Caki2 (cell line): ENCODE data around the gene MEGF10. TPM values are rescaled to one million over a fixed set of nuclear protein-coding genes. Genes with fewer than 3 reads are reported as not detected.
"Not testable (repeated sequence)": the region's sequence is repeated elsewhere in the genome, so short reads cannot be mapped to it uniquely, and the experiment has no call there.

Experiments used
- DNase-seq: peaks from one replicate; pipeline ENCODE4 v3.0.0-alpha.2; 2015; ENCODE audit warnings: low read depth
- in situ Hi-C: cut with HindIII; loops from 2 replicates; pipeline ENCODE4 v1.10.0; 2016; ENCODE audit warnings: low sequenced_read_pairs, low pct_unique_long_range_greater_than_20kb, mixed read lengths
- total RNA-seq: library from RNA; depleted of rRNA; stranded (reverse); fragments of >200 nt; shearing (Covaris generic); gene quantifications from 2 replicates; pipeline ENCODE4 v1.2.3, GENCODE V29; 2014; ENCODE audit warnings: low replicate concordance

The MEGF10 gene
- total RNA-seq, 1 experiment from 2014 or later, result not detected

DNA sequence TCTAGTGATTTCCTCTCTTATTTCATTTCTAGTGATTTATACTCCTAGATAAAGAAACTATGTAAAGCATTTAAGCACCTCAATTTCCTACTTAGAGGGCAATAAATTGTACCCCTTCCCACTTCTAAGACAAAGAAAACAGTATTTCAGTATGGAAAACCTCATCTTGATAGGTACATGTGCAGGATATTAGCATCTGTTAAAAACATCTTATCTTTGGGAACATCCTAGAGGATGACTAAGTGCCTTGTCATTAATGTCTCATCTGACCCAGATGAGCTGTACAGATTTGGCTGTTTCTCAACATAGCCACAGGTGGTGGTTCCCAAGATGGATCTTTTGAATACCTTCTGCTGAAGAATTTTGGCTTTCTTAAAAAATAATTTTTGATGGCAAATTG lies 5.7 kb downstream of the MEGF10 start:
- in situ Hi-C loops, result no loop called here
- peak; percentile 19 for DNase-seq

DNA sequence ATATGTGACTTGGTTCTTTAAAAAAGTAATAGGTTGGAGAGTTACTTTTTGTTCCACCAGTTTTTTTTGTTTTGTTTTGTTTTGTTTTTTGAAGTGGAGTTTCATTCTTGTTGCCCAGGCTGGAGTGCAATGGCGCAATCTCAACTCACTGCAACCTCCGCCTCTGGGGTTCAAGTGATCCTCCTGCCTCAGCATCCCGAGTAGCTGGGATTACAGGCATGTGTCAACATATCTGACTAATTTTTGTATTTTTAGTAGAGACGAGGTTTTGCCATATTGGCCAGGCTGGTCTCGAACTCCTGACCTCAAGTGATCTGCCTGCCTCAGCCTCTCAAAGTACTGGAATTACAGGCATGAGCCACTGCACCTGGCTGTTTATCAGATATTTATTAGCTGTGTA lies 6.3 kb downstream of the MEGF10 start:
- in situ Hi-C loops, DNase-seq: not testable (repeated sequence)

DNA sequence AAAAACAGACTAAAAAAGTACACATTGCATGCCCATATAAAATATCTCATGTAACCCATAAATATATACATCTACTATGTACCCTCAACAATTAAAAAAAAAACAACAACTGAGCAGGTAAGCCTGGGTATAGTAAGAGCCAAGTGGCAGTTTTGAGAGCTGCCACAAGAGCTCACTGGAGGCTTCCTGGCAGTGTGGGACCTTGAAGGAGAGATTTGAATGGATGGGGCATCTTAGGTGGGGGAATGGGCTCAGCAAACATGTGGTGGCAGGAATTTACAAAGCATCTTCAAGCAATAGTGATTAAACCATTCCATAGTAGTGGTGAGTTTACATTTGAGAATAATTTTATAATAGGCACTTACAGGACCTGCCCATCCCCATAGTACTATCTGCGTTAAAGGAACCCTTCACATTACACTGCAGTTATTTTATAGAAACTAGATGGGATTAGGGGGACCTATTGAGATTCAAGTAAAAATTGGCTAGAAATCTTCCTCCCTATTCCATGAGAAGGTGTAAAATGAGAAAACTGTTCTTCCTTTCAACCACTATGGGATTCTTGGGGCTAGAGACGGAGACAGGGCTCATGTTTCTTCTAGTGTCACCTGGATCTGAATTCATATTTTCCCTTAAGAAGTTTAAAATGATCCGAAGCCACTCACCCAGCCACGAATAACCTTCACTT lies 6.9 kb downstream of the MEGF10 start:
- in situ Hi-C loops, result no loop called here
- no peak for DNase-seq

DNA sequence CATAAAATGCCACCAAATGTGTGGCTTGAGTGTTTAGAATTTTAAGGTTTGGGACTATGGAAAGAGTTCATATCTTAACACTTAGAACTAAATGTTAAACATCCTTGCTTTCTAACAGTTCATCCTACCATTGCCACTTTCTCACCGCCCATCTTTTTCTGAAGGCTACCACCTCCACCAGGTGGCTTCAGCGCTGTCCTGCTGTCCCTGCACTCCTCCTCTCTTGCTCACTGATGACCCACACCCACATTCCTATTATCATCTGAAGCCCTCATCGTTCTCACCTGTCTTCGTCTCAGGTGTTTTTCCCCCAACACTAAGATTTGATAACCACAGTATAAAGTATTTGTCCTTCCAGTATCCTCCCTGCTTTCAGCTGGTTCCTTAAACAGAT lies 7.4 kb downstream of the MEGF10 start:
- no peak for DNase-seq
- in situ Hi-C loops, result no loop called here

DNA sequence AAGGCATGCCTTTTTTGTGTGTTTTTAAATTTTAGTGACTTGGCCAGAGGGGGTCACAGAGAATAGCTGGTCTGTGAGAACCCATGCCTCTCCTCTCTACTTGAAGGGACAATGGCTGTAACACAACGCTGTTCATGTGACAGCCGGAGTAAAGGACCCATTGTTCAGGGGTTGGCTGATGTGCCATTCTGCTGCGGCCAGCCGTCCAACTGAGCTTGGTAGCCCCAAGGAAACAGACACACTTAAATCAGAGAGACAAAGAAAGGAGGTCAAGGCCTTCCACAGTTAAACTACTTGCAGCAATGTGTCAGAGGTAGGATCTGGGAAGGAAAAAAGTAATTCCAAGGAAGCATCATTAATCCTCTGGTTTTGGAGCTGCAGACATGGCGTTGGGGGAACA lies 8.1 kb downstream of the MEGF10 start:
- in situ Hi-C loops, result no loop called here
- no peak for DNase-seq

DNA sequence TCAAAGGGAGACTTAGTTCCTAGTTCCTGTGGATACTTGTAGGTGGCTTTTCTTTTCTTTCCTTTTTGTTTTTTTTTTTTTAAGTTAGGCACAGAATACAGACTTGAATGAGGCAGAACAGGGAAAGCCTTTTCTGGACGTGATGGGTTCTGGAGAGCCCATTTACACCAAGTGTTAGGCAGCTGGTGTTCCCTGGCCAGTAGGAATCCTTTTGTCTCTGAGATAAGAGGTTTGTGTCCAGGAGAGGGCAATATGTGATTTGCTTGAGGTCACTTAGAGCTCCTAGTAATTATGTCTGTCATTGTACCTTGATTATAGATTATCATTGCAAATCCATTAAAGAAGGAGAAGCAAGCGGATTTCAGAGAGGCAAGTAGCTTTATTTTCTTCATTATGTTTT lies 9.1 kb downstream of the MEGF10 start:
- no peak for DNase-seq
- in situ Hi-C loops, result no loop called here

DNA sequence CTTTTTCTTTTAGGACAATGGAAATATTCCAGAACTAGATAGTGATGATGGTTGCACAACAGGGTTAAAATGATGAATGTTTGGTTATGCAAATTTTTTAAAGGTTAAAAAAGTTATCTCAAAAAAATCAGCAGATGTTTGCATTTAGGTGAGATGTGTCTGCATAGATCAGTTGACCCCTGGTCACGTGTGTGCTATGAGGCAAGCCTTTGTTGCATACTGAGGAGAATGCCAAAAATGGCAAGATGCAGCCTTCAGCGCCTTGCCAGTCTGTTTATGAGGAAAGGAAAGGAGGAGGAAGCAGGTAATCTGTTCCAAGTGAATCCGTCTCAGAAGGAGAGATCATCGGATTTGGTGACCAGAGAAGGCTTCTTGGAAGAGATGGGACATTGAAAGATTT lies 11.9 kb downstream of the MEGF10 start:
- in situ Hi-C loops, result no loop called here

DNA sequence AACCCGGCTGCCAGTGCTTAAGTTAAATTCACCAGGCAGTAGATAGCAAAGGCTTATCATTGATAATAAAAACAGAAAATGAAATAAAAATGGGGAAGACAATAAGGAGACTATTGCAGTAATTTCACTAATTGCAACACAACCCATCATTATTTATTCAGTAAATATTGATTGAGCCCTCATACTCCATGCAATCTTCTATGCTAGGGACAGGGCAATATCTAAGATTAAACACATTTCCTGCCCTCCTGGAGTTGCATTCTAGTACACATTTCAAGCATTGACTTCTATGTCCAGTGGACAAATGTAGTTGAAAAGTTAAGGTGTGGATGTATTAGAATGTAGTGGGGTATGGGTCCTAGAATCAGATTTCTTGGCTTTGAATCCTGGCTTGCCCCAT lies 12.8 kb downstream of the MEGF10 start:
- in situ Hi-C loops, result no loop called here
- no peak for DNase-seq

More for the DNA sequence above, 11.9 kb downstream of the MEGF10 start:
- DNase-seq, result no peak

DNA sequence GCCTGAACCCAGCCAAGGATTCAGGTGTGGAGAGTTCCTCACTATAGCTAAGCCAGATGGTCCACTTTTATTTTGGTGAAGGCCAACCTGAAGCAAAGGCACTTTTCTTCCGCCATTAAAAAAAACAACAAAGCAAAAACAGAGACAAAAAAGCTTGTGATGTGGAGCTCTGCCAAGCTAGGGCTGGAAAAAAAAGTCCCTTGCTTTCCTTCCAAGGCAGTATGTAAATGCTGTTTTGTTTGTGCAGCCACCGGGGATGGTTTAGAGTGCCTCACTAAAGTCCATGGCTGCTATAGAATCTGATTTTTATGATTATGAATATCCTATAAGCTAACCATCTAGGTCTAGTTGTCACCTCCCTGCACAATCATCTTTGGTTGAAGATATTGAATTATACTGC lies 14.9 kb downstream of the MEGF10 start:
- in situ Hi-C loops, result no loop called here
- DNase-seq, result no peak

DNA sequence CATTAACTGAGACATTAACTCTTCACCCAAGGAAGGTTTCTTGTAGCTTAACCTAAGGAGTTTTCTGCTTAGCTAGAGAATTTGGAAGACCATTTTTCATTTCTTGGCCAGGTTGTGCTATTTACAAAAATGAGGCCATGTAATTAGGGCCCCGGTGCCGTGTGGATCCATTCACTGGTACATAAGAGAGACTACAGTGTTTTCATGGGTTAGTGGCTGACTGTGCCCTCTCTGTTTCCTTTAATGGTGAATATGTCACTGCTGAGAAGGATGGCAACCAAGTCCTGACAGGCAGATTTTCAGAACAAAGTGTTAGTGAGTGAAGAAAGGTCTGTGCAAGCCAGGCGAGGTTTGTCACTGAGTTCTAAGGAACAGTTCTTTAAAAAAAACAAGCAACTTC lies 15.4 kb downstream of the MEGF10 start:
- no peak for DNase-seq
- in situ Hi-C loops, result no loop called here

DNA sequence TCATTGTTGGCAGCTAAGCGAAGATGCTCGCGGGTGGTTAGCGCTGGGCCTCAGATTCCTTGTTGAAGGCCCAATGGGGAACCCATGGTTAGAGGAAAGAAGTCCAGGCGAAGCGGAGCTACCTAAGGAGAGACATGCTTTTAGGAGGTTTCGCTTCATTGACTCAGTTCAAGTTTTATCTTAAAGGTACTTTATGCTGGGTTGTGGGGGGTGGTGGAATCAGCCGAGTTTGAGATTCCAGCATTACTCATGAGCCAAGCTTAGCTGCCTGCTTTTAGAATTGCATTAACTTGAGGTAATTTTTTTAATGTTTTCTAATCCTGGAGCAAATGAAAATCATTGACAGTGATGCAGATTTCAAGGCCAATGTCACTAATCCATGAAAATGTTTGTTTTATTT lies 16.1 kb downstream of the MEGF10 start:
- DNase-seq, result no peak
- in situ Hi-C loops, result no loop called here

DNA sequence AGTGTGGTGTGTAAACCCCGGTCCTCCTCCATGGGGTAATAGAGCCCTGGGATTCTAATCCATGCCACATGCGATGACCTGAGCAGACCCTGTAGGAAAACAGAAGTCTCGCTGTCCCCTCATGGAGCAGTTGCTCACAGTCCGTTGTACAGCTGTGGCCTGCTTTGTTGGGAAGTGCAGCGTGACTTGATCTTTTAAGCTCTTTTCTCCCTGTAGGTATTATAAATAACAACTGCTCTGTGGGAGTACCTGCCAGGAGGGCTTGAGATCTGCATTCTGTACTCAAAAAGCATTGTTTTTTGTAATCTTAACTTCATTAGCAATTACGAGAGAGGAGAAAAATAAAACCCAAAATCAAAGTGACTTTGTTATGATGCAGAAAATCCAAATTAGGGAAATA lies 17.3 kb downstream of the MEGF10 start:
- in situ Hi-C loops, result no loop called here

DNA sequence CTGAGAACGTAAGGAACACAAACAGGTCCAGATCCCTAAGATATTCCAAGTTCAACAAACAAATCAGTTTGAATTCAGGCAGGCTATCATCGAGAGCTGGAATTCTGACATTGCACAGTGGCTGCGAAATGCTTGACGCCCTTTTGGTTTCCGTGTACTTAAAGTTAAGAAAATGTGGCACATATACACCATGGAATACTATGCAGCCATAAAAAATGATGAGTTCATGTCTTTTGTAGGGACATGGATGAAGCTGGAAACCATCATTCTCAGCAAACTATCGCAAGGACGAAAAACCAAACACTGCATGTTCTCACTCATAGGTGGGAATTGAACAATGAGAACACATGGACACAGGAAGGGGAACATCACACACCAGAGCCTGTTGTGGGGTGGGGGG lies 17.7 kb downstream of the MEGF10 start:
- DNase-seq, in situ Hi-C loops: not testable (repeated sequence)

More for the DNA sequence above, 17.3 kb downstream of the MEGF10 start:
- no peak for DNase-seq

DNA sequence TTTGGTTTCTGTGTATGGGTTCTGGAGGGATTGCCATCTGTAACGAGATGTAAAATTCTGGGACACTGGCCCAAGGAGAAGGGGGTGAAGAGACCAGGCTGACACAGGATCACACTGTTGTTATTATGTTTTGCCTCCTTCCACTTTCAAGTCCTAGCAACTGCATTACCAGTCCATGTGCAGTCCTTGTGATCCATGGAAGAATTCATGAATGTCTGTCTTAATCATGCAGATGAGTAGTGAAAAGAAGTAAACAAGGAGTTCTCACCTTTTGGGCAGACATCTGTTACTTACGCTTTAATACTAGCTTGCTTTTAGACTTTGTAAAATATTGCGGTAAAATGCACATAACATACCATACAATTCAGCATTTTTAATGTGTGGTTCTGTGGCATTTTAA lies 18.3 kb downstream of the MEGF10 start:
- DNase-seq, result no peak
- in situ Hi-C loops, result no loop called here

DNA sequence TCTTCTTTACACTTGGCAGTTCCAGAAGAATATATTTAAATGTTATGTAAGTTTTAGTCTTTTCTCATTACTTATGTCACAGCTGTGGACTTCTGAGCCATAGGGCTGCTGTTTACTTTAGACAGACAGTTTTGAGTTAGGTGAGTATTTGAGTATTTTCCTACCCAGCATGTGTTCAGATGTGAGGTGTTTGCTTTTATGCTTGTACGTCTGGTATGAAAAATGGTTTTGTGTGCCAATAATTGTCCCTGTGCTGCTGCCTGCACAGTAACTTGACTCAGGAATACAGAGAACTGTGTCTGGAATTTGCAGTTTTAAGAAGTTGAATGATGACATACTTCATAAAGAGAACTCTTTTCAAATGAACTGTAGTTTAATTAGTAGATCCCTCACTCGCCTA lies 20.8 kb downstream of the MEGF10 start:
- in situ Hi-C loops, result no loop called here
- DNase-seq, result no peak

DNA sequence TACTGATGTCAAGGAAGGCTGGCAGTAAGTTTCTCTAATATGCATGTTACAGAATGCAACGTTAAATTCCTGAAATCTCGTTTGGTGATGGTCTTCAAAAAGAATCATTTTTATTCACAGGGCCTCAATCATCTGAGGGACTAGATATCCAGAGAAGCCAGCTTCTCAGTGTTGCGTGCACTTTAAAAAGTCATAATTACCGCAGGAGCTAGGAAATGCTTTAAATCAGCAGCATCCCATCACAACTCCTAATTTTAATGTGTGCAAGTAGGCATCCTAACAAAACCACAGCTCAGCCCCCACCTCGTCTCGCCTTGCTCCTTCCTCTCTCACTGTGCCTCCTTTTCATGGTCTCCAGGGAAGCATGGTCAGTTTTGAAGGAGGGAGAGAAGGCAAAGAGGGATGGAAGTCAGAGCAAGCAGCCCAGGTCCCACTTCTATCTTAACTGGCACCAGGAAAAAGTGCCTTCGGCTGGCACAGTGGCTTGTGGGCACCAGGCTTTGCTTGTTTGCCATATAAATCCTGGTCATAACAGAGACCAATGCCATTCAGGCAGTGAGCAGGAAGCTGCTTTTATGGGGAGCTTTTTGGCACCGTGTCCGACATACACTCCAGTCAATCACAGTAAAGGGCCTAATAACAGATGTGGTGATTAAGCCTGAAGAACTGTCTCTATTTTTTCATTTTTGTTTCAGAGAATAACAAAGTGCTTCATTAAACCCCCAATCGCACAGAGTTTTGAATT lies 21.4 kb downstream of the MEGF10 start:
- in situ Hi-C loops, result no loop called here
- no peak for DNase-seq

DNA sequence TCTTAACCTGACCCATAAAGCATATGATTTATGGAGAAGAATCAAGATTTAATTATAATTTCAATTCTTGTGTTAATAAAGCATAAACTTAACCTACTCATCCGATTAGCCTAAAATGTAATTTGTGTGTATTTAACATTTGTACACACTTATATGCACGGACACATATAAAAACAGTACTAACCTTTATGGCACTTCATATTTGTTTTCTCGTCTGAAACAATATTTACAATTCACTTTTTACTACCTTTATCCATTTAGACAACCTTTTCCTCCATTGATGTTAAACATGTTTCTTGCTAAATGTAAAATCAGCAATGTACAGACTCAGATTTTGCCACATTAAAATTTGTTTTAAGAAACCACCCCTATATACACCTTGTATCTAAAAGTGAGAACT lies 22.8 kb downstream of the MEGF10 start:
- in situ Hi-C loops, result no loop called here
- no peak for DNase-seq

DNA sequence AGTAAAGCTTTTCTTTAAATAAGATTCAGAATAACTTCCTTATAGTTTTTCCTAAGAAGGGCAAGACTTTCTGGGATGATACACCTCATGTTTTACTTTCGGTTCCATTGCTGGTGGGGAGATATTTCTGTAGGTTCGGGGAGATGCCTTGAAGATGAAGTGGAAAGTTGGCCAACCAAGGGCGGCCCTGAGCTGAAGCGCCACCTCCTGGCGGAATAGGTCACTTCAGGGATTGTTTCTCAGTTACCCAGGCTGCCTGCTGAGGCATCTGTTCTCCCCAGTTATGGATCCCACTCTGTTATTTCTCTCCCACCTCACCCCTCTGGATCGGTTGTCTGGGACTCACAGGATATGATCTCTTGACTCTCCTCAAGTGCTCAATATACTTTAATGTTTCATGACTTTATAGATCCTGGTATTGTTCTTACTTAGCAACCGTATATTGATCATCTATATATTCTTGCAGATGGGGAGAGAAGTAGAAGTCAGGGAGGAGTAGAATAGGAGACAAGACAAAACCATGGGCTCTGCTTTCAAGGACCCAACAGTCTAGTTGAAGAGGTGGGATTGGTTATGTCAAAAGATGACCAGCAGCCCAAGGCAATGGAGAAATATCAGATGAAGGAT lies 23.4 kb downstream of the MEGF10 start:
- peak; percentile 35 for DNase-seq
- in situ Hi-C loops, result no loop called here

DNA sequence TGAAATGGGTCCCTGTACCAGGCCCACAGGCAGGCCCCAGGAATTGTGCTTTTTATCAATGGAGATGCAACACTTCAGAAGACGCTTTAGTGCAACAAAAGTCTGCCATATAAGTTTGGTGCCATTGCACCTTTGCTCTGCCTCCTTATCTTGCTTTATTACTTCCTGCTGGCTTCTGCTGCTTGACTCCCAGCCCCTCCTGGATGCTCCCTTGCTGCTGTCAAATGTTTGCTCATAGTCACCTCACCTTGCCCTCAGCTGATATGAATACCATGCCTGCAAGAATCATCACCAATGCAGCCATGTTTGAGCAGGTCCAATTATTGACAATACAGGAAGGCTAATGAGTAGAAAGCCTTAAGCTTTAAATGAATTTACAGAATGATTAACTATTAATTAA lies 25.4 kb downstream of the MEGF10 start:
- DNase-seq, result no peak
- in situ Hi-C loops, result no loop called here
